C4-2B (cell line): ENCODE results near the gene TMX4.

Source experiments
- ZFX ChIP-seq: fragments of 450-650 bp; IDR thresholded peaks from 2 replicates; pipeline ENCODE4 v1.6.1; 2017
- TF ChIP-seq, protein P1 (sequence below): fragments of 450-650 bp; conservative IDR thresholded peaks from 2 replicates; pipeline ENCODE4 v1.5.1; 2017; ENCODE audit warnings: mild to moderate bottlenecking

DNA sequence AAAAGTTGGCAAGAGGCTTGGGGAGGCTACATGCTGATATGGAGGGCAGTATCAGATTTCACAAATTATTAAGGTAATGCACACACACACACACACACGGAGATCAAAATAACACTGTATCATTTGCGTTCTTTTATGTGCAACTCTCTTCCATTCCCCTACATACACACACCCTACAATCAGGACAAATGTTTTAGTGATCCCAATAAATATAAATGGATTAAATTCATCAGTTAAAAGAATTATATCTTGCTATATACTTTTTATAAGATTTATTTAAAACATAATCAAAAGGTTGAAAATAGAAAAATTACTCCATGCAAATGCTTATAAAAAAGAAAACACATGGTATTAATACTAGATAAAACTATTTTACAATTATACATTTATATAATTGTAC, 25.9 kb downstream of the TMX4 start:
- TF ChIP-seq, protein P1, sequence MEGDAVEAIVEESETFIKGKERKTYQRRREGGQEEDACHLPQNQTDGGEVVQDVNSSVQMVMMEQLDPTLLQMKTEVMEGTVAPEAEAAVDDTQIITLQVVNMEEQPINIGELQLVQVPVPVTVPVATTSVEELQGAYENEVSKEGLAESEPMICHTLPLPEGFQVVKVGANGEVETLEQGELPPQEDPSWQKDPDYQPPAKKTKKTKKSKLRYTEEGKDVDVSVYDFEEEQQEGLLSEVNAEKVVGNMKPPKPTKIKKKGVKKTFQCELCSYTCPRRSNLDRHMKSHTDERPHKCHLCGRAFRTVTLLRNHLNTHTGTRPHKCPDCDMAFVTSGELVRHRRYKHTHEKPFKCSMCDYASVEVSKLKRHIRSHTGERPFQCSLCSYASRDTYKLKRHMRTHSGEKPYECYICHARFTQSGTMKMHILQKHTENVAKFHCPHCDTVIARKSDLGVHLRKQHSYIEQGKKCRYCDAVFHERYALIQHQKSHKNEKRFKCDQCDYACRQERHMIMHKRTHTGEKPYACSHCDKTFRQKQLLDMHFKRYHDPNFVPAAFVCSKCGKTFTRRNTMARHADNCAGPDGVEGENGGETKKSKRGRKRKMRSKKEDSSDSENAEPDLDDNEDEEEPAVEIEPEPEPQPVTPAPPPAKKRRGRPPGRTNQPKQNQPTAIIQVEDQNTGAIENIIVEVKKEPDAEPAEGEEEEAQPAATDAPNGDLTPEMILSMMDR = no peak
- no peak for TF ChIP-seq ZFX
